Mesothelial cell of epicardium (in vitro differentiated cells): ENCODE data around the gene TRAF3. TPM values are rescaled to one million over a fixed set of nuclear protein-coding genes. Genes with fewer than 3 reads are reported as not detected.
"Not testable (repeated sequence)": the region's sequence is repeated elsewhere in the genome, so short reads cannot be mapped to it uniquely, and the experiment has no call there.

ENCODE experiments used
- DNase-seq, 2 experiments: peaks; one replicate each; pipeline ENCODE4 v3.0.0; 2021; ENCODE audit warnings: low spot score in 2 of 2; ENCODE audit not compliant: unreplicated experiment in 2 of 2
- H3K27ac Mint-ChIP-seq: 2 replicates; pipeline ENCODE4 v1.8.0; 2021; ENCODE audit warnings: mixed read lengths
- H3K27me3 Mint-ChIP-seq: 2 replicates; pipeline ENCODE4 v1.8.0; 2021; ENCODE audit warnings: low read depth, mixed read lengths
- H3K36me3 Mint-ChIP-seq: 2 replicates; pipeline ENCODE4 v1.8.0; 2021; ENCODE audit warnings: mixed read lengths
- H3K4me1 Mint-ChIP-seq: 2 replicates; pipeline ENCODE4 v1.8.0; 2021; ENCODE audit warnings: mixed read lengths
- H3K4me3 Mint-ChIP-seq: 2 replicates; pipeline ENCODE4 v1.8.0; 2021; ENCODE audit warnings: mild to moderate bottlenecking, moderate library complexity, mixed read lengths
- H3K9me3 Mint-ChIP-seq: 2 replicates; pipeline ENCODE4 v1.8.0; 2021; ENCODE audit warnings: mixed read lengths
- CTCF ChIP-seq: fragments of 200-600 bp; sonication (generic); IDR thresholded peaks from one replicate; pipeline ENCODE4 v1.5.0; 2021; ENCODE audit warnings: antibody characterized with exemption; ENCODE audit not compliant: unreplicated experiment
- total RNA-seq: library from RNA; stranded (reverse); gene quantifications from 3 replicates; pipeline ENCODE4 v1.2.1, GENCODE V29; 2021

TRAF3 gene
- total RNA-seq, 1 donor from 2014 or later, result 26.4 TPM

- no peaks in the 10 kb centered on the region for H3K27me3 Mint-ChIP-seq
Measured at GRCh38 chr14:102870994-102871831, 94.0 kb downstream of the TRAF3 start.

DNA sequence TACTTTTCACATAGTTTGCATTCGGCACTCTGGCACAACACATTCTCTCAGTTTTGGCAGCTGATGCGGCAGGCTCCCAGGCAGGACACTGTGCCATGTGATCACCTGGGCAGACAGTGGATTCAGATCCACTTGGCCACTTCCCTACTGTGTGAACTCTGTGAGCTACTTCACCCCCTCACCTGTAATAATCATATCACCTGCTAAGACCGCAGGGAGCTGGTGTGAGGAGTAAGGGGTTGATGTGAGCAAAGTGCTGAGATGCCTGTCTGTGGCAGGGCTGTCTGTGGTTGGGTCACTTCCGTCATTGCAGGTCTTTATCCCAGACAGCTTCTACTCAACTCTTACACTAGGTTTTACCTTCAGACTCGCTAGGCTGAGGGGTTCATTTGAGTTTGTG, 94.8 kb downstream of the TRAF3 start:
- Mint-ChIP-seq H3K4me1 (peaks cover 5% of the 10 kb centered on the region), H3K27me3 (no peaks in the 10 kb centered on the region), H3K27ac (no peak overlapping the region), H3K36me3 (peaks cover 22% of the 10 kb centered on the region), H3K9me3 (no peaks in the 10 kb centered on the region), H3K4me3 (no peak overlapping the region)
- TF ChIP-seq CTCF, result no peak
- no peak for DNase-seq

More at GRCh38 chr14:102870994-102871831, 94.0 kb downstream of the TRAF3 start:
- Mint-ChIP-seq H3K36me3 (peaks cover 22% of the 10 kb centered on the region), H3K27ac (no peak overlapping the region), H3K9me3 (no peaks in the 10 kb centered on the region), H3K4me1 (peaks cover 6% of the 10 kb centered on the region), H3K4me3 (no peak overlapping the region)
- DNase-seq, result no peak
- TF ChIP-seq CTCF, result no peak

DNA sequence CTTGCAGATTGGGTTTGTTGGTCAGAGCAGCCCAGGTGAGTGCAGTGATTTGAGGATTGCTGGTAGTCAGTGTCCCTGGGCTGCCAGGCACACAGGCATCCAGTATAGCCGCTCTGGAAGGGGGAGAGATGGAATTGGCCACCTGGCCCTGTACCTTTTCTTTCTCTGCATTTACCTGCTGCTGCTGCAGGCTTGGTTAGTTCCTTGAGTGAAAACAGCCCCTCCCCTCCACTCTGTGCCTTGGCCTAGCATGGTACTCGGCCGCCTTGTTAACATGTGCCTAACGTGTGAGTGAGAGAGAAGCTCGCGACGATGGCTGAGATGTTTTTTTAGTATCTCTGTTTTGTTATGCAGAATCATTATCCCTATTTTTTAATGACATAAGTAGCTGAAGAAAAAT, 95.9 kb downstream of the TRAF3 start:
- Mint-ChIP-seq H3K36me3 (peaks cover 22% of the 10 kb centered on the region), H3K4me1 (no peaks in the 10 kb centered on the region), H3K27me3 (no peaks in the 10 kb centered on the region), H3K4me3 (no peak overlapping the region), H3K27ac (no peak overlapping the region), H3K9me3 (no peaks in the 10 kb centered on the region)
- TF ChIP-seq CTCF, result no peak
- no peak for DNase-seq

GRCh38 chr14:102873546-102874061, 96.4 kb downstream of the TRAF3 start:
- Mint-ChIP-seq H3K4me1 (no peaks in the 10 kb centered on the region), H3K9me3 (no peaks in the 10 kb centered on the region), H3K36me3 (peaks cover 21% of the 10 kb centered on the region), H3K27me3 (no peaks in the 10 kb centered on the region), H3K27ac (no peak overlapping the region), H3K4me3 (no peak overlapping the region)
- no peak for TF ChIP-seq CTCF
- no peak for DNase-seq

- TF ChIP-seq CTCF, result no peak
- Mint-ChIP-seq H3K27ac (no peak overlapping the region), H3K36me3 (peaks cover 19% of the 10 kb centered on the region), H3K4me3 (no peak overlapping the region), H3K9me3 (no peaks in the 10 kb centered on the region), H3K4me1 (no peaks in the 10 kb centered on the region), H3K27me3 (no peaks in the 10 kb centered on the region)
- DNase-seq, result no peak
Measured at GRCh38 chr14:102875652-102876051, 98.4 kb downstream of the TRAF3 start.

- not testable (repeated sequence) for DNase-seq, H3K4me3 Mint-ChIP-seq, H3K27ac Mint-ChIP-seq, H3K4me1 Mint-ChIP-seq, H3K9me3 Mint-ChIP-seq, H3K27me3 Mint-ChIP-seq
- peaks cover 10% of the 10 kb centered on the region for H3K36me3 Mint-ChIP-seq
Measured at GRCh38 chr14:102877511-102877910, 100.3 kb downstream of the TRAF3 start.
